ENCODE measurements around the gene TMEM106B. TPM values are rescaled to one million over a fixed set of nuclear protein-coding genes. Genes with fewer than 3 reads are reported as not detected.

TMEM106B gene
- total RNA-seq (2013; cell fraction: nucleolus; rRNA removed) = 29.7 and 32.0 TPM in 2 replicates
- total RNA-seq (2014; rRNA removed) = 12.4 and 16.8 TPM in 2 replicates
- total RNA-seq (2014; rRNA removed; fragmentation: Illumina TruSeq; extraction: Trizol) = 13.3 and 13.4 TPM in 2 replicates
- total RNA-seq (2021) = 12.1 and 14.4 TPM in 2 replicates
- polyA plus RNA-seq (2011; ENCODE audit: low read depth) = 2.5 TPM
- 21.2 and 35.6 TPM in 2 replicates for polyA plus RNA-seq (2011; rRNA removed)
- polyA plus RNA-seq (2011; cell fraction: cytosol; rRNA removed) = 6.8 and 7.6 TPM in 2 replicates
- polyA plus RNA-seq (2011; cell fraction: nucleus; rRNA removed) = 10.2 and 11.1 TPM in 2 replicates
- polyA plus RNA-seq (2012) = 4.8 and 6.7 TPM in 2 replicates
- polyA plus RNA-seq (2014; fragmentation: Illumina TruSeq; extraction: Trizol) = 10.7 and 14.0 TPM in 2 replicates
- 1 to 10 TPM; 3.7 to 5.4 TPM for polyA plus RNA-seq (2014; fragmentation: Nextera tagmentation; extraction: Ambion mirVana)
- polyA plus RNA-seq (2014; rRNA removed) = 5.4 and 5.6 TPM in 2 replicates
- polyA plus RNA-seq (2016; fragmentation: Nextera tagmentation; extraction: Ambion mirVana) = 10 to 100 TPM; 13.3 to 20.4 TPM
- polyA minus RNA-seq (2011; rRNA and poly(A)+ RNA removed) = 9.9 and 21.1 TPM in 2 replicates
- 10.7 and 17.8 TPM in 2 replicates for polyA minus RNA-seq (2011; cell fraction: cytosol; rRNA and poly(A)+ RNA removed)
- 8.9 and 16.2 TPM in 2 replicates for polyA minus RNA-seq (2011; cell fraction: nucleus; rRNA and poly(A)+ RNA removed)
- percentile 83 among the genes with signal in this experiment for Bru-seq, nascent RNA
- BruChase-seq, experiment 1, labeled RNA remaining after a 6-hour chase = percentile 81 among the genes with signal in this experiment
- BruChase-seq, experiment 2, labeled RNA remaining after a 2-hour chase = percentile 82 among the genes with signal in this experiment
- long read RNA-seq, experiment 1, transcript TMEM106B-202 (8 exons, 2,126 nt) = major isoform, 17 of 21 reads
- long read RNA-seq, experiment 1, partial matches to known transcripts = 2 of 21 reads
- long read RNA-seq, experiment 1, other reads (novel, unspliced or antisense) = 2 of 21 reads
- long read RNA-seq, experiment 2, full-length matches to known transcripts = 121 of 143 reads
- long read RNA-seq, experiment 2, partial matches to known transcripts = 4 of 143 reads
- long read RNA-seq, experiment 2, other reads (novel, unspliced or antisense) = 18 of 143 reads

GRCh38 chr7:12211054-12211710, at the start of gene TMEM106B:
Gene TMEM106B, plus strand, starts transcription at chr7:12211294. Its CDS starts 3,517 bp downstream, at chr7:12214811.
- ChIA-PET SMC1A (ENCODE audit: uncharacterized antibody, unreplicated experiment) (interaction anchor here (1.0 to 2.3 kb wide), 9 partner anchors 13 to 111 kb away, joined by 3 to 10 read pairs (median 4); no protein-coding TSS in a partner anchor), CTCF (interaction anchor here (0.8 to 1.8 kb wide), 4 partner anchors 11 to 112 kb away, joined by 4 to 6 read pairs (median 4); no protein-coding TSS in a partner anchor), RAD21 (ENCODE audit: unreplicated experiment) (interaction anchor here (1.0 kb wide), 1 partner anchor 247 kb away, joined by 3 read pairs; no protein-coding TSS in a partner anchor), POLR2A (interaction anchor here (0.6 to 2.0 kb wide), 2 partner anchors 47 to 65 kb away, joined by 3 to 11 read pairs; no protein-coding TSS in a partner anchor)
- Histone ChIP-seq H3K9ac (ENCODE audit: control insufficient read depth, insufficient read depth, low read length) (peak within 1 kb of the TSS; percentile 79), H3K4me3 (peak within 1 kb of the TSS; percentile 70), H3K4me1 (ENCODE audit: control insufficient read depth, insufficient read depth, low read length) (peaks cover 4% of the 10 kb centered on the region), H3K27ac (ENCODE audit: control insufficient read depth, insufficient read depth) (peak within 1 kb of the TSS; percentile 71), H3K36me3 (ENCODE audit: control insufficient read depth in 2 of 2, insufficient read depth in 2 of 2, low read length in 1 of 2) (no peaks in the 10 kb centered on the region), H3K9me3 (replicated peaks; ENCODE audit: control insufficient read depth, insufficient read depth, low read length) (no peaks in the 10 kb centered on the region), H4K20me1 (ENCODE audit: control insufficient read depth, insufficient read depth) (no peaks in the 10 kb centered on the region), H2AFZ (ENCODE audit: control insufficient read depth, low read depth, low read length) (peak within 1 kb of the TSS; percentile 91), H3K79me2 (ENCODE audit: control insufficient read depth, insufficient read depth, low read length) (peaks cover 10% of the 10 kb centered on the region), H3K4me2 (ENCODE audit: control insufficient read depth, insufficient read depth) (peak within 1 kb of the TSS; percentile 91), H3K27me3 (replicated peaks in 1 of 2; ENCODE audit: control insufficient read depth in 2 of 2, insufficient read depth in 2 of 2, low read length in 1 of 2) (peaks cover 0 to 5% of the 10 kb centered on the region in 2 experiments; a peak in 1 of 4 replicates)
- peak; percentile 93 for FAIRE-seq
- in situ Hi-C loops (cut with MboI) = no loop called here
- 1% methylated on average over 54 of the region's 62 CpGs for WGBS (ENCODE audit: insufficient coverage, insufficient replicate concordance, low lambda C conversion rate, missing lambda C conversion rate)
- intact Hi-C loops (cut with micrococcal nuclease; ENCODE audit: unreplicated experiment) = loop anchor here (1.0 to 2.0 kb wide), 2 partner anchors 46 to 112 kb away; no protein-coding TSS in a partner anchor
- peak; percentile 82 for DNase-seq (ENCODE audit: low read depth, low spot score)
- BruUV-seq (replicated peaks) = no TSS peak
- peak; percentile 95 for ATAC-seq
- TF ChIP-seq, protein P1, sequence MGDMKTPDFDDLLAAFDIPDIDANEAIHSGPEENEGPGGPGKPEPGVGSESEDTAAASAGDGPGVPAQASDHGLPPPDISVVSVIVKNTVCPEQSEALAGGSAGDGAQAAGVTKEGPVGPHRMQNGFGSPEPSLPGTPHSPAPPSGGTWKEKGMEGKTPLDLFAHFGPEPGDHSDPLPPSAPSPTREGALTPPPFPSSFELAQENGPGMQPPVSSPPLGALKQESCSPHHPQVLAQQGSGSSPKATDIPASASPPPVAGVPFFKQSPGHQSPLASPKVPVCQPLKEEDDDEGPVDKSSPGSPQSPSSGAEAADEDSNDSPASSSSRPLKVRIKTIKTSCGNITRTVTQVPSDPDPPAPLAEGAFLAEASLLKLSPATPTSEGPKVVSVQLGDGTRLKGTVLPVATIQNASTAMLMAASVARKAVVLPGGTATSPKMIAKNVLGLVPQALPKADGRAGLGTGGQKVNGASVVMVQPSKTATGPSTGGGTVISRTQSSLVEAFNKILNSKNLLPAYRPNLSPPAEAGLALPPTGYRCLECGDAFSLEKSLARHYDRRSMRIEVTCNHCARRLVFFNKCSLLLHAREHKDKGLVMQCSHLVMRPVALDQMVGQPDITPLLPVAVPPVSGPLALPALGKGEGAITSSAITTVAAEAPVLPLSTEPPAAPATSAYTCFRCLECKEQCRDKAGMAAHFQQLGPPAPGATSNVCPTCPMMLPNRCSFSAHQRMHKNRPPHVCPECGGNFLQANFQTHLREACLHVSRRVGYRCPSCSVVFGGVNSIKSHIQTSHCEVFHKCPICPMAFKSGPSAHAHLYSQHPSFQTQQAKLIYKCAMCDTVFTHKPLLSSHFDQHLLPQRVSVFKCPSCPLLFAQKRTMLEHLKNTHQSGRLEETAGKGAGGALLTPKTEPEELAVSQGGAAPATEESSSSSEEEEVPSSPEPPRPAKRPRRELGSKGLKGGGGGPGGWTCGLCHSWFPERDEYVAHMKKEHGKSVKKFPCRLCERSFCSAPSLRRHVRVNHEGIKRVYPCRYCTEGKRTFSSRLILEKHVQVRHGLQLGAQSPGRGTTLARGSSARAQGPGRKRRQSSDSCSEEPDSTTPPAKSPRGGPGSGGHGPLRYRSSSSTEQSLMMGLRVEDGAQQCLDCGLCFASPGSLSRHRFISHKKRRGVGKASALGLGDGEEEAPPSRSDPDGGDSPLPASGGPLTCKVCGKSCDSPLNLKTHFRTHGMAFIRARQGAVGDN (IDR thresholded peaks at IDR 0.05) = peak; percentile 84
- TF ChIP-seq RUNX3 (IDR thresholded peaks at IDR 0.05; ENCODE audit: low read length) (peak; percentile 40; the same call in 1 of the 2 replicates), YY1 (IDR thresholded peaks at IDR 0.05; ENCODE audit: low read depth, low read length) (no peak; the same call in none of the 2 replicates), SP1 (IDR thresholded peaks at IDR 0.05; ENCODE audit: low read depth, low read length) (peak; percentile 20), CEBPZ (IDR thresholded peaks at IDR 0.05; ENCODE audit: low read depth, low read length) (no peak), NFYB (IDR thresholded peaks at IDR 0.05; ENCODE audit: insufficient read depth, low read depth, low read length) (no peak), HDAC6 (IDR thresholded peaks at IDR 0.05; ENCODE audit: unreplicated experiment) (no peak), MTA2 (IDR thresholded peaks at IDR 0.05; ENCODE audit: low read depth) (no peak)
- TF ChIP-seq, protein P2, sequence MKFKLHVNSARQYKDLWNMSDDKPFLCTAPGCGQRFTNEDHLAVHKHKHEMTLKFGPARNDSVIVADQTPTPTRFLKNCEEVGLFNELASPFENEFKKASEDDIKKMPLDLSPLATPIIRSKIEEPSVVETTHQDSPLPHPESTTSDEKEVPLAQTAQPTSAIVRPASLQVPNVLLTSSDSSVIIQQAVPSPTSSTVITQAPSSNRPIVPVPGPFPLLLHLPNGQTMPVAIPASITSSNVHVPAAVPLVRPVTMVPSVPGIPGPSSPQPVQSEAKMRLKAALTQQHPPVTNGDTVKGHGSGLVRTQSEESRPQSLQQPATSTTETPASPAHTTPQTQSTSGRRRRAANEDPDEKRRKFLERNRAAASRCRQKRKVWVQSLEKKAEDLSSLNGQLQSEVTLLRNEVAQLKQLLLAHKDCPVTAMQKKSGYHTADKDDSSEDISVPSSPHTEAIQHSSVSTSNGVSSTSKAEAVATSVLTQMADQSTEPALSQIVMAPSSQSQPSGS (IDR thresholded peaks at IDR 0.05; ENCODE audit: low read length) = no peak
